ENCODE data around the gene PILRA.

DNA sequence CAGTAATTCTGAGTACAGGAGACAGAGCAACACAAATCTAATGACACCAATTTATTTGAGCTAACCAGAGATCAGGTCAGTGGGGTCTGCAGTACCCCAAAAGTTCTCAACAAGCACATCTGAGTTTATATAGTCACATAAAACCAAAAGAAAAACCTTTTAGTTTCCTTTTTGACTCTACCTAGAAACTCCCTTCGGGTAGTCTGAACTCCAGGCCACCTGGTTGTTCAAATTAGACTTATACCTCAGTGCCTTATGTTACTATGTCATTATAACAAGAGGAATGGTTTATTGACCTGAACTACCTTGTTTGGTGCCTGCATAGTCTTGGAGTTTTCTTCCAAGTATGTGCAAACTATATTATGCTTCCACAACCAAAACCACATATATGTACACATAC, 40.6 kb downstream of the PILRA start:
- TF ChIP-seq, protein P1, sequence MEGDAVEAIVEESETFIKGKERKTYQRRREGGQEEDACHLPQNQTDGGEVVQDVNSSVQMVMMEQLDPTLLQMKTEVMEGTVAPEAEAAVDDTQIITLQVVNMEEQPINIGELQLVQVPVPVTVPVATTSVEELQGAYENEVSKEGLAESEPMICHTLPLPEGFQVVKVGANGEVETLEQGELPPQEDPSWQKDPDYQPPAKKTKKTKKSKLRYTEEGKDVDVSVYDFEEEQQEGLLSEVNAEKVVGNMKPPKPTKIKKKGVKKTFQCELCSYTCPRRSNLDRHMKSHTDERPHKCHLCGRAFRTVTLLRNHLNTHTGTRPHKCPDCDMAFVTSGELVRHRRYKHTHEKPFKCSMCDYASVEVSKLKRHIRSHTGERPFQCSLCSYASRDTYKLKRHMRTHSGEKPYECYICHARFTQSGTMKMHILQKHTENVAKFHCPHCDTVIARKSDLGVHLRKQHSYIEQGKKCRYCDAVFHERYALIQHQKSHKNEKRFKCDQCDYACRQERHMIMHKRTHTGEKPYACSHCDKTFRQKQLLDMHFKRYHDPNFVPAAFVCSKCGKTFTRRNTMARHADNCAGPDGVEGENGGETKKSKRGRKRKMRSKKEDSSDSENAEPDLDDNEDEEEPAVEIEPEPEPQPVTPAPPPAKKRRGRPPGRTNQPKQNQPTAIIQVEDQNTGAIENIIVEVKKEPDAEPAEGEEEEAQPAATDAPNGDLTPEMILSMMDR (IDR thresholded peaks at IDR 0.05; ENCODE audit: control extremely low read depth in 1 of 3, insufficient read depth in 1 of 3, low read depth in 1 of 3, low read length in 3 of 3): no peak
- no peak for TF ChIP-seq TEAD4 (IDR thresholded peaks at IDR 0.05; ENCODE audit: low read depth, low read length)
- no peak for TF ChIP-seq POLR2A (IDR thresholded peaks at IDR 0.05; ENCODE audit: control extremely low read depth in 1 of 2, low read depth in 2 of 2, low read length in 2 of 2)
- no peak for TF ChIP-seq CEBPB (IDR thresholded peaks at IDR 0.05; ENCODE audit: low read depth, low read length)
